ENCODE measurements around the gene PTPRT.

GRCh38 chr20:42441196-42441863 lies 748.4 kb downstream of the PTPRT start:
- TF ChIP-seq BCL3 (IDR thresholded peaks at IDR 0.05; ENCODE audit: borderline replicate concordance, insufficient read depth, low read depth, low read length, poor library complexity, severe bottlenecking): no peak
- TF ChIP-seq STAT3 (IDR thresholded peaks at IDR 0.05; ENCODE audit: low read depth, low read length): no peak
